ENCODE measurements around the gene C4orf50. TPM values are rescaled to one million over a fixed set of nuclear protein-coding genes. Genes with fewer than 3 reads are reported as not detected.

The C4orf50 gene
- total RNA-seq, 1 experiment from 2014 or later = not detected

- no peak for DNase-seq (ENCODE audit: low read depth)
These were observed 25.6 kb upstream of the C4orf50 start for GRCh38 chr4:6043843-6044242.

- DNase-seq (ENCODE audit: low read depth) = no peak
These were observed 25.0 kb upstream of the C4orf50 start for GRCh38 chr4:6043188-6043587.

GRCh38 chr4:6042293-6043063, 24.2 kb upstream of the C4orf50 start:
- no peak for DNase-seq (ENCODE audit: low read depth)

GRCh38 chr4:6041800-6042199, 23.6 kb upstream of the C4orf50 start:
- no peak for DNase-seq (ENCODE audit: low read depth)

- no peak for DNase-seq (ENCODE audit: low read depth)
These were observed 20.5 kb upstream of the C4orf50 start for GRCh38 chr4:6038711-6039110.

GRCh38 chr4:6035786-6036185, 17.6 kb upstream of the C4orf50 start:
- DNase-seq (ENCODE audit: low read depth) = no peak

GRCh38 chr4:6033381-6033780, 15.2 kb upstream of the C4orf50 start:
- DNase-seq (ENCODE audit: low read depth) = no peak

- DNase-seq (ENCODE audit: low read depth) = no peak
These were observed 14.3 kb upstream of the C4orf50 start for GRCh38 chr4:6032249-6033244.

- no peak for DNase-seq (ENCODE audit: low read depth)
These were observed 13.6 kb upstream of the C4orf50 start for GRCh38 chr4:6031846-6032245.

GRCh38 chr4:6030679-6031078, 12.4 kb upstream of the C4orf50 start:
- no peak for DNase-seq (ENCODE audit: low read depth)

GRCh38 chr4:6029254-6029653, 11.0 kb upstream of the C4orf50 start:
- DNase-seq (ENCODE audit: low read depth) = no peak

- DNase-seq (ENCODE audit: low read depth) = no peak
These were observed 9.9 kb upstream of the C4orf50 start for GRCh38 chr4:6028168-6028567.

- no peak for DNase-seq (ENCODE audit: low read depth)
These were observed 9.2 kb upstream of the C4orf50 start for GRCh38 chr4:6027392-6027791.

- DNase-seq (ENCODE audit: low read depth) = no peak
These were observed 6.2 kb upstream of the C4orf50 start for GRCh38 chr4:6024313-6024960.

- no peak for DNase-seq (ENCODE audit: low read depth)
These were observed 5.5 kb upstream of the C4orf50 start for GRCh38 chr4:6023731-6024130.

GRCh38 chr4:6022607-6023288, 4.5 kb upstream of the C4orf50 start:
- DNase-seq (ENCODE audit: low read depth) = no peak

GRCh38 chr4:6021831-6022606, 3.8 kb upstream of the C4orf50 start:
- no peak for DNase-seq (ENCODE audit: low read depth)

GRCh38 chr4:6020613-6021012, 2.4 kb upstream of the C4orf50 start:
- no peak for DNase-seq (ENCODE audit: low read depth)

GRCh38 chr4:6019316-6020263, 1.4 kb upstream of the C4orf50 start:
- DNase-seq (ENCODE audit: low read depth) = peak; percentile 20
